GM19043 (cell line): ENCODE measurements around the gene GRM1.

ENCODE experiments used
- ATAC-seq: cut with Tn5 transposase; IDR thresholded peaks from one replicate; pipeline ENCODE4 v1.9.1; 2021; ENCODE audit warnings: low read depth; ENCODE audit not compliant: unreplicated experiment

The GRM1 gene

DNA sequence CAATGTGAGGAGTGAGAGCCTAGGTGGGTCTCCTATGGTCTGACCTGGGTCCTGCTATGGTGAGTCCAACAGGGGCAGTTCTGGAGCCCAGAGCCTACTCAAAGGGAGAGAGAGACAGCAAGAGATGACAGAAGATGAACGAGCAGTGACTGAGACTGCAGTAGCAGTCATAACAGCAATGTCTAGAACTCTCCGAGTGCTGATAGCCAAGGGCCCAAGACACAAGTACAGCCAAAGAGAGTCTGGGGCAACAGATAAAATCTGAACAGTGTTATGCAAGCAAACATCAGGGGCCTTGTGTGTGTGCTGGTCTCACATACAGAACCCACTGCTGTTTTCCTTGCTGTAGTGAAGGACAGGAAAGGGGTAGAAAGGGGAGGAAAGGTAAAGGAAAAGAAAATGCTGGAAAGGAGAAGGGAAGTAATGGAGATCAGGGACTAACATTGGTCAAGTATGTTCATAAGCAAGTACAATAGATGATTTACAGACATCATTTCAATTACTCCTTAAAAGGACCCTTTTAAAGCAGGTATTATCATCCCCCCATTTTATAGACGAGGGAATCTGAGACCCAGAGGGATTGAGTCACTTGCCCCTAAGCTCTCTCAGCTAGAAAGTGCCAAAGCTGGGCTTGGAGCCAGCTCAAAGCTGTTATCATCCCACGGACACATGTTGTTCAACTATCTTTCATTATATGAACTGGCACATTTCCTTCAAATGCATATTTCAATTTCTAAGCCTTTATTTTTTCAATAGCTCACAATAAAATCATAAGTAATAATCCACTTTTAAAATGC, 332.5 kb downstream of the GRM1 start:
- ATAC-seq = no peak

DNA sequence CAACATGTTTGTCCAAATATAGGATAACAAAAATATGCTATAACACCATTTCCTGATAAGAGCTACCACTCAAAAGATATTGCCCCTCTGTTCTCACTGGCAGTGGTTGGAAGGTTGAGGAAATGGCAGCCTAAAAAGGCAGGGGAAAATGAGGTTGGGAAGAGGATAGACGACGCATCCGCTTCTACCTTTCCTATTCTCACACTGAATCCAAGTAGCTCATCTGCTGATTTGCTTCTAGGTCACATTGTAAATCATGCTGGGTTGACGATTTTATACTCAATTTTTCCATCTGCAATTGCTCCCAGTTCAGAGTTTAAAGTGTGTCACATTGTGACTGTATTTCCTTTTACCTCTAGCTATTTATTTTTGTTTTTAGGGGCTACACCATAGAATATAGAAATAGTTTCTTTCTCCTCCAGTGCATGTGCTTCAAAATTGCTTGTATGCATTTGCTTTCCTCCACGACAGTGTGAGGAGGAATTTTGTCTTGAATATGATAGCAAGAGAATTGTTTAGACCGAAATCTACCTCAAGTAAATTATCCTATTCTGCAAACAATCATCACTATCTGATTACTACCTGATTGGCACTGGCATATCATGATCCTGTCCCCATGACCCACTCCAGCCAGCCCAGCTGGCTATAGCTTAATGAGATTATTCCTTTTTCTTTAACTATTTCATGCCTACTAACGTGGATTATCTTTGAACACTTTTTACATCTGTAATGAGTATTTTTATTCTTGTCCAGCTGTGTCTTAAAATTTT, 335.2 kb downstream of the GRM1 start:
- no peak for ATAC-seq

DNA sequence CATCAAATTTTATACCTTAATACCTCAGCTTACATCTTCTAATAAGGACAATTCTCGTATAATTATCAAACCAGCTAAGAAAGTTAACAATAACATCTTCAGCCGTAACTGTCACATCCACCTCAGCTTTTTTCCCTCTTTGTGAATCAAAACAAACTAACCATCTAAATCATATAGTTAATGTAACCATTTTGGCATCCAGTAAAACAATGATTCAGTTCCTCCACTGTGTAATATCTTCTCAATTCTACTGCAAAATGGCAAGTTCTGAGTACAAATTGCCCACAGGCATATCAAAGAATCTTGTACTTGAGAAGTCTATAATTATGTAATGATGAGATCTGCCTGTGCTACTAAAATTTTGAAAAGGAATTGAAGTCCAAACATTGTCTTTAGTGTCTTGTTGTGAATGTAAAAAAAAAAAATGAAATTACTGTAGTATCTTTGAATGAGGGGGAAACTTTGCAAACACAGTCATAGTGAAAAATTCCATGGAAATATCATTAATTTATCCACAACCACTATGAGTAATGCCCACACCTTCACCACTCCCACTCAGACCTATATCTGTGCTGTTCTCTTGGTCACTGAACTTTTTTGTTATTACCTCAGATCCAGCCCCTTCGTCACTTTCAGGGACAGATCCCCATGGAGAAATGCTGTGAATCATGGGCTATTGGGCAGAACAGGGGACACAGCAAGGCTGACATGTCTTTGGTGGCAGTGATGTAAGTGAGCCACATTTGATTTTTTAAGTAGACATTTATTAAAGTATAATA, 336.1 kb downstream of the GRM1 start:
- ATAC-seq = no peak

DNA sequence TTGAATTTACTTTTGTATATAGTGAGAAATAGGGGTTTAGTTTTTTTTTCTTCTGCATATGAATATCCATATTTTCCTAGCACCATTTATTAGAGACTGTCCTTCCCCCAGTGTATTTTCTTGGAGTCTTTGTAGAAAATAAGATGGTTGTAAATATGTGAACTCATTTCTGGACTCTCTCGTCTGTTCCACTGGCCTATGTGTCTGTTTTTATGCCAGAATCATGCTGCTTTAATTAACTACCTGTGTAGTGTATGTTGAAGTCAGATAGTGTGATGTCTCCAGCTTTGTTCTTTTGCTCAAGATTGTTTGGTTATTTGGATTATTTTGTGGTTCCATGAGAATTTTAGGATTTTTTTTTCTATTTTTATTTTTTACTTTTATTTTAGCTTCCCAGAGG, 338.2 kb downstream of the GRM1 start:
- ATAC-seq = no peak

DNA sequence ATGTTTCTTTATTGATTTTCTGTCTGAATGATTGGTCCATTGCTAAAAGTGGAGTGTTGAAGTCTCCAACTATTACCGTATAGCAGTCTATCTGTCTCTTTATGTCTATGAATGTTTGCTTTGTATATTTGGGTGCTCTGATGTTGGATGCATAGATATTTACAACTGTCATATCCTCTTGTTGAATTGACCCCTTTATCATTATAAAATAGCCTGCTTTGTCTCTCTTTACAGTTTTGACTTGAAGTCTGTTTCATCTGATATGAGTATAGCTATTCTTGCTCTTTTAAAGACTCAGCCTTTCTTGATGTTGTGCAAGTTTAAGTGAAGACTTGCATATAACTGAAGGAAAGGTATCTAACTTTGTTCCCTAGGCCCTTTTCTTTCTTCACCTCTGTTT, 341.0 kb downstream of the GRM1 start:
- ATAC-seq = no peak

DNA sequence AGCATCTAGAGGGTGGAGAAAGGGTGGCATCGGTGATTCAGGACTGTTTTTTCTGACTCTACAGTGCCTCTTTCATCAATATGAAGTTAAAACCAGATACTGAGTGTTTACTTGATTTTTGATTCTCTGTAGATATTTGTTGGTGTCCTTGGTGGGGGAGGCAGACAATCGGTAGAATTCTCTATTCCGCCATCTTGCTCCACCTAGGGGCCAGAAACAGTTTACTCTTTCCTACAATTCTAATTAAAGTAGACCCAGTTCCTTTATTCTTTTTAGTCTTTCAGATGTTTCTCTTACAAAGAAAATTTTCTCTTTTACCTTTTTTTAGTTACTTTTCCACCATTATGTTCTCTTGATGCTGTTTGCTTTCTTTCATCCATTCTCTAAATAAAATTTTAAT, 352.6 kb downstream of the GRM1 start:
- no peak for ATAC-seq

GRCh38 chr6:146388736-146389364, 360.0 kb downstream of the GRM1 start:
- no peak for ATAC-seq

GRCh38 chr6:146389740-146390139, 360.9 kb downstream of the GRM1 start:
- no peak for ATAC-seq

DNA sequence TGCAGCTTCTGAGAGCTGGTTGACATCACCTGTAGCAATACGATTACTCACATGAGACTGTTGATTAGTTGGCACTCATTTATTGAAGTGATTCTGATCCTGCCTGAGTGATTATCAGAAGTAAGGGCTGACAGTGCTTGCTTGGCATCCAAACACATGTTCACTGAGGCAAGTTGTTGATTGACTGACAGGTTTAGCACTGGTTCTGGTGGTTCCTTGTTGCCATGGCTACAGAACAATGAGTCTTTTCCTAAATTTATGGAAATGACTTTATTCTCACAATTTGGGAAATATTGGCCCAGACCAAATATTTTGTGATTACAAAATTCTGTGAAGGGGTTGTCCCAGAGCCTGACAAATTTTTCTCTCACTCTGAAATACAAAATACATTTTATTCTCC, 368.8 kb downstream of the GRM1 start:
- ATAC-seq = no peak

DNA sequence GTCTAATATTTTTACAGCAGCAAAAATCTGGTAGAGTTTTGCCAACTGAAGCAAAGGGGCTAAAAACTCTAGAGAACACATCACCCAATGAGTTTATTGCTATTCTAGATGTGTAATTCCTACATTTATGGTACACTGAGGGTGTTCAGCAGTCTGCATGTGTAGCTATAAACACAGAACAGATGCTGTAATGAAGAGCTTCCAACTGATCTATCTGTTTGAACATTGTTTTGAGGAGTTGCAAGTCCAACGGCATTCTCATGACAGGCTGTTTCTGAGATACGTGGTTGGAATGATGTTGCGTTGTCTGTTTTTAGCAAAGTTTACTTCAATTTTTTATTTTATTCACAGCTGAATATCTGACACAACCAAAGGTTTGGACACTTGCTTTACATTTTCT, 373.6 kb downstream of the GRM1 start:
- no peak for ATAC-seq

GRCh38 chr6:146408583-146408982, 379.7 kb downstream of the GRM1 start:
- ATAC-seq = no peak

- no peak for ATAC-seq
Observed at GRCh38 chr6:146410851-146411595, 382.2 kb downstream of the GRM1 start.

DNA sequence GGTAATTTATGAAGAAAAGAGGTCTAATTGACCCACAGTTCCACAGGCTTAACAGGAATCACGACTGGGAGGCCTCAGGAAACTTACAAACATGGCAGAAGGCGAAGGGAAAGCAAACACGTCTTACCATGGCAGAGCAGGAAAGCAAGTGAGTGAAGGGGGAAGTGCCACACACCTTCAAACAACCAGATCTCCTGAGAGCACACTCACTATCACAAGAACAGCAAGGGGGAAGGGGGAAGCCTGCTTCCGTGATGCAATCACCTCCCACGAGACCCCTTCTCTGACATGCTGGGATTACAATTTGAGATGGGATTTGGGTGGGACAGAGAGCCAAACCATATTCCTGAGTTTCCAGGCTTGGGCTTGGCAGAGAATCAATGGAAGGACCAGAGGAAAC, 390.7 kb downstream of the GRM1 start:
- ATAC-seq = no peak

DNA sequence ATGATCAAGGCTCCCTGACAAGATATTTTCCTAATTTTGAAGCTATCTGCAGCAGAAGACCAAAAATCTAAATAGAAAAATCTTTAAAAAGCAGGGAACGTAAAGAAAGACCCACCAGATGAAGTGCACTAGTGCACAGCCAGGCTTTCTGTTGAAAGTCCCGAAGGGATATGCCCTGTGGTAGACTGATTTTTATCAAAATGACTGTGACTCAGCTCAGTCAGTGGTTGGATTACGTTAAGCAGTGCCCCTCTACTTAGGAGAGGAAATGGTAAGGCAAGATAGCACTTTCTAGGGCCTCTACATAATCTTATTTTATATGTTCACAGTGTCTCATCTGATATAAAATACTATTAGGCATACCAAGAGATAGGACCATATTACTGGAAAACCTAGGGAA, 391.4 kb downstream of the GRM1 start:
- ATAC-seq = no peak

DNA sequence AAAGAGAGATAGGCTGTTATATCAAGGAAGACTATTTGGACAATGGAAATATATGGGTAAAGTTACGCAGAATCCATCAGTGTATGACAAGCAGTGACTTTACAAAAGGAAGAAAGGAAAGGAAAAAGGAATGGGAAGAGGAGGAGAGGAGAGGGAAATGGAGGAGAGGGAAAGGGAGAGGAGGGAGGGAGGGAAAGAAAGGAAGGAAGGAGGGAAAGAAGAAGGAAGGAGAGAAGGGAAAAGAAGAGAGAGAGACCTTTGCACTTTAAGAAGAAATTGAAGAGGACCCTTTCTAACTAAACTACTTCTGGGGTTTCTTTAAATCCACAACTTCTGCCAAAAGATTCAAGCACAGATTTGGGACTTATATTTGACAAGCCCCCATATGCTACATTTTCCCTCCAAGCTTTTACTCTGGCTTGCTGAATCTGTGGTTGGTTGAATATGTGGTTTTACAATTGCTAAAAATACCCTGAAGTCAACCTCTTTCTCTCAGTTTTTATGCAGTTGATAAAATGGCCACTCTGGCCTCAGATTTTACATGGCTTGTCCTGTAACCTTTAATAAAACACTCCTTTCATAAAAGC, 394.0 kb downstream of the GRM1 start:
- ATAC-seq = no peak

DNA sequence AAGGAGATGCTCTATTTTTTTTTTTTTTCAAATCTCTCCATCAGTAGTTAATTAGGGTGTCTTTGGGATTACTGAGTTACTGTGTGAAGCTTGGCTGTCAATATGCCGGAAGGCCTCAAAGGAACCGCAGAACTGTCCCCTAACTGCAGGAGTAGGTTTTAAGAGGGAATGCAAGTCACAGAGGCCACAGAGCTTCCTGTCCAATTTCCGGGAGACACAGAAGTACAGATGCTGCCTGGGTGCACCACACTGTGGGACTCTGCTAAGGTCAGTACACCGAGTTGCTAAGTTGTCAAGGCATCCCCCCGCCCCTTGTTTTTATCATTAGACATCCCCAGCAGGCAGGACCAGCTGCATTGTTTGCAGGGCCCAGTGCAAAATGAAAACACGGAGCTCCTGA, 394.6 kb downstream of the GRM1 start:
- no peak for ATAC-seq

DNA sequence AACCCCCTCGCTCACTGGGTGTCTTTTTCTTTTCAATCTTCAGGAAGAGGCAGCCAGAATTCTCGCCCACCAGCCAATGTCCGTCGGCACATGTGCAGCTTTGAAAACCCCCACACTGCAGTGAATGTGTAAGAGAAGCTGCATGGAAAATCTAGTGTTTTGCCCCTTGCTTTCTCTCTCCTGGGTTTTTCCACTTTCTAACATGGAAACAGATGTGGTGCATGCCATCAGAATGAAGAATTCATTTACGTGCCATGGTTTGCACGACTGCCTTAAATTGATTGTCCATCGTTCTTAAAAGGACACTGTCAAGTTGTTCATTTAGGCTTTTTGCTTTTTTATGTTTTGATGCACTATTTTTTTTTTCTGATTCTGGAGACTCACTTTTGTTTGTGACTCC, 397.7 kb downstream of the GRM1 start:
- no peak for ATAC-seq

GRCh38 chr6:146429831-146430230, 401.0 kb downstream of the GRM1 start:
- no peak for ATAC-seq

- no peak for ATAC-seq
Observed at GRCh38 chr6:146433881-146434731, 405.2 kb downstream of the GRM1 start.
